Neuronal stem cell (in vitro differentiated cells): Measurements from ENCODE around the gene PAF1.
A peak's percentile ranks its signal among the peaks of the same experiment; 100 is the strongest.

Source experiments
- DNase-seq: peaks from one replicate; pipeline ENCODE4 v3.0.0-alpha.2; 2013; ENCODE audit warnings: low spot score
- H2AFZ ChIP-seq: one replicate; pipeline ENCODE4 v1.6.1; 2013; ENCODE audit warnings: mild to moderate bottlenecking, low read length, inconsistent platforms
- H2AK5ac ChIP-seq: 2 replicates; pipeline ENCODE4 v1.6.1; 2013; ENCODE audit warnings: low read depth, mild to moderate bottlenecking, inconsistent platforms, low read length, moderate library complexity, mixed read lengths
- H2BK120ac ChIP-seq: 2 replicates; pipeline ENCODE4 v1.6.1; 2013; ENCODE audit warnings: low read depth, mild to moderate bottlenecking, inconsistent platforms, low read length, moderate library complexity, mixed read lengths
- H2BK12ac ChIP-seq: one replicate; pipeline ENCODE4 v1.6.1; 2013; ENCODE audit warnings: low read length, inconsistent platforms
- H2BK15ac ChIP-seq: 2 replicates; pipeline ENCODE4 v1.6.1; 2013; ENCODE audit warnings: mild to moderate bottlenecking, low read length, inconsistent platforms, mixed read lengths
- H2BK5ac ChIP-seq: one replicate; pipeline ENCODE4 v1.6.1; 2013; ENCODE audit warnings: inconsistent platforms, mild to moderate bottlenecking, low read length, moderate library complexity
- H3K14ac ChIP-seq: one replicate; pipeline ENCODE4 v1.6.1; 2013; ENCODE audit warnings: low read length, inconsistent platforms
- H3K18ac ChIP-seq: 2 replicates; pipeline ENCODE4 v1.6.1; 2013; ENCODE audit warnings: low read length, inconsistent platforms
- H3K23ac ChIP-seq: 2 replicates; pipeline ENCODE4 v1.6.1; 2013; ENCODE audit warnings: low read depth, mild to moderate bottlenecking, mixed read lengths, low read length, inconsistent platforms; ENCODE audit not compliant: poor library complexity
- H3K27ac ChIP-seq: replicated peaks from 3 replicates; pipeline ENCODE4 v1.5.1; 2013; ENCODE audit warnings: low read length, inconsistent platforms
- H3K27me3 ChIP-seq, 3 experiments: 2 replicates each; pipeline ENCODE4 v1.6.1; 2013; ENCODE audit warnings: low read length in 3 of 3, mild to moderate bottlenecking in 2 of 3, inconsistent platforms in 1 of 3, low read depth in 1 of 3, mixed read lengths in 1 of 3, moderate library complexity in 1 of 3; ENCODE audit not compliant: control insufficient read depth in 3 of 3, insufficient read depth in 3 of 3
- H3K36me3 ChIP-seq, 2 donors: replicated peaks in 1 of 2; 2 replicates each; pipeline ENCODE4 v1.6.1; 2013; ENCODE audit warnings: low read length in 2 of 2; ENCODE audit not compliant: control insufficient read depth in 2 of 2, insufficient read depth in 2 of 2
- H3K4ac ChIP-seq: 2 replicates; pipeline ENCODE4 v1.6.1; 2013; ENCODE audit warnings: inconsistent platforms, mild to moderate bottlenecking, low read length, moderate library complexity
- H3K4me1 ChIP-seq, 2 donors: 1 replicate in 1 of 2; 2 replicates in 1 of 2; pipeline ENCODE4 v1.6.1; 2013; ENCODE audit warnings: low read length in 2 of 2, low read depth in 1 of 2; ENCODE audit not compliant: control insufficient read depth in 2 of 2, insufficient read depth in 1 of 2
- H3K4me2 ChIP-seq: one replicate; pipeline ENCODE4 v1.6.1; 2013; ENCODE audit warnings: mild to moderate bottlenecking, low read length, inconsistent platforms; ENCODE audit not compliant: insufficient read depth, poor library complexity, severe bottlenecking
- H3K4me3 ChIP-seq, 2 donors: 2 replicates each; pipeline ENCODE4 v1.5.1; 2013; ENCODE audit warnings: low read length in 2 of 2, mild to moderate bottlenecking in 2 of 2, inconsistent platforms in 1 of 2, moderate library complexity in 1 of 2
- H3K79me1 ChIP-seq: one replicate; pipeline ENCODE4 v1.6.1; 2013; ENCODE audit warnings: low read depth, mild to moderate bottlenecking, inconsistent platforms, low read length, moderate library complexity
- H3K9ac ChIP-seq: one replicate; pipeline ENCODE4 v1.6.1; 2013; ENCODE audit warnings: mild to moderate bottlenecking, low read depth, low read length, inconsistent platforms; ENCODE audit not compliant: poor library complexity
- H3K9me3 ChIP-seq, 2 donors: replicated peaks in 1 of 2; 2 replicates each; pipeline versions ENCODE3 to v1.6.1; 2013; ENCODE audit warnings: low read length in 2 of 2, mild to moderate bottlenecking in 2 of 2, inconsistent platforms in 1 of 2, low read depth in 1 of 2, mixed read lengths in 1 of 2, moderate library complexity in 1 of 2; ENCODE audit not compliant: control insufficient read depth in 2 of 2, insufficient read depth in 1 of 2
- H4K8ac ChIP-seq: one replicate; pipeline ENCODE4 v1.6.1; 2013; ENCODE audit warnings: low read depth, mild to moderate bottlenecking, inconsistent platforms, low read length, moderate library complexity
- H4K91ac ChIP-seq: one replicate; pipeline ENCODE4 v1.6.1; 2013; ENCODE audit warnings: low read length, low read depth, mild to moderate bottlenecking, inconsistent platforms; ENCODE audit not compliant: poor library complexity
- WGBS, 2 donors: extraction: QIAGEN DNeasy Blood & Tissue Kit; methylation state at CpG; one replicate each; pipeline ENCODE4 v1.1.7; 2013; ENCODE audit warnings: missing lambda C conversion rate in 2 of 2, mixed read lengths in 1 of 2; ENCODE audit not compliant: insufficient read length in 2 of 2, insufficient replicate concordance in 1 of 2; ENCODE audit errors: extremely low coverage in 2 of 2; 5-methylcytosine and 5-hydroxymethylcytosine counted together

PAF1 gene

GRCh38 chr19:39377373-39378362, 13.2 kb downstream of the PAF1 start:
- Histone ChIP-seq H2BK5ac (no peak overlapping the region), H2AK5ac (no peak overlapping the region), H3K36me3 (peaks cover 82 to 94% of the 10 kb centered on the region in 2 donors), H3K27ac (no peak overlapping the region), H3K4me3 (no peak overlapping the region), H3K4me2 (no peak overlapping the region), H2BK15ac (no peak overlapping the region), H3K4me1 (no peaks in the 10 kb centered on the region), H3K27me3 (no peaks in the 10 kb centered on the region), H3K18ac (no peak overlapping the region), H4K91ac (no peak overlapping the region), H2BK120ac (no peak overlapping the region), H2AFZ (no peak overlapping the region), H3K79me1 (no peaks in the 10 kb centered on the region), H2BK12ac (no peak overlapping the region), H4K8ac (no peak overlapping the region), H3K4ac (no peak overlapping the region), H3K14ac (no peak overlapping the region), H3K23ac (no peak overlapping the region), H3K9ac (peak overlapping the region; percentile 16), H3K9me3 (no peaks in the 10 kb centered on the region)
- DNase-seq: no peak
- no CpG with 5 or more reads among the region's 18 CpGs for WGBS, 2 donors

GRCh38 chr19:39375929-39376328, 15.0 kb downstream of the PAF1 start:
- Histone ChIP-seq H2AFZ (no peak overlapping the region), H2BK120ac (no peak overlapping the region), H4K91ac (no peak overlapping the region), H2BK12ac (no peak overlapping the region), H3K4me1 (no peaks in the 10 kb centered on the region), H3K36me3 (peaks cover 78 to 94% of the 10 kb centered on the region in 2 donors), H3K14ac (no peak overlapping the region), H3K79me1 (no peaks in the 10 kb centered on the region), H3K4ac (no peak overlapping the region), H4K8ac (no peak overlapping the region), H3K18ac (no peak overlapping the region), H3K4me3 (no peak overlapping the region), H2BK5ac (no peak overlapping the region), H3K27me3 (no peaks in the 10 kb centered on the region), H3K23ac (no peak overlapping the region), H3K9me3 (no peaks in the 10 kb centered on the region), H2AK5ac (no peak overlapping the region), H3K27ac (no peak overlapping the region), H2BK15ac (no peak overlapping the region), H3K4me2 (no peak overlapping the region), H3K9ac (no peak overlapping the region)
- no peak for DNase-seq

- no peak overlapping the region for H3K4ac ChIP-seq
- no peak overlapping the region for H3K9ac ChIP-seq
- whole genome bisulfite sequencing, 2 donors: no CpG with 5 or more reads among the region's 2 CpGs
- H3K18ac ChIP-seq: no peak overlapping the region
- H3K4me1 ChIP-seq: no peaks in the 10 kb centered on the region
- no peak for DNase-seq
- no peak overlapping the region for H3K14ac ChIP-seq
- H3K4me2 ChIP-seq: no peak overlapping the region
- H3K79me1 ChIP-seq: peaks cover 3% of the 10 kb centered on the region
- H3K27me3 ChIP-seq: no peaks in the 10 kb centered on the region
- no peak overlapping the region for H4K91ac ChIP-seq
- H3K27ac ChIP-seq: no peak overlapping the region
- H2BK120ac ChIP-seq: no peak overlapping the region
- H3K23ac ChIP-seq: no peak overlapping the region
- H3K36me3 ChIP-seq: peaks cover 77 to 93% of the 10 kb centered on the region in 2 donors
- H2AFZ ChIP-seq: no peak overlapping the region
- no peak overlapping the region for H3K4me3 ChIP-seq
- H2BK12ac ChIP-seq: no peak overlapping the region
- H2BK5ac ChIP-seq: no peak overlapping the region
- no peak overlapping the region for H2BK15ac ChIP-seq
- no peak overlapping the region for H4K8ac ChIP-seq
- no peaks in the 10 kb centered on the region for H3K9me3 ChIP-seq
- H2AK5ac ChIP-seq: no peak overlapping the region
Observed at GRCh38 chr19:39372941-39373340, 18.0 kb downstream of the PAF1 start.

GRCh38 chr19:39372047-39372802, 18.7 kb downstream of the PAF1 start:
- Histone ChIP-seq H3K27ac (no peak overlapping the region), H3K27me3 (no peaks in the 10 kb centered on the region), H2AFZ (no peak overlapping the region), H2AK5ac (no peak overlapping the region), H4K91ac (no peak overlapping the region), H2BK15ac (no peak overlapping the region), H2BK12ac (no peak overlapping the region), H4K8ac (no peak overlapping the region), H3K9ac (no peak overlapping the region), H3K4me2 (no peak overlapping the region), H3K4me3 (no peak overlapping the region), H3K79me1 (peaks cover 3% of the 10 kb centered on the region), H3K14ac (no peak overlapping the region), H3K23ac (no peak overlapping the region), H3K9me3 (no peaks in the 10 kb centered on the region), H3K4me1 (no peaks in the 10 kb centered on the region), H2BK5ac (no peak overlapping the region), H3K36me3 (peaks cover 70 to 87% of the 10 kb centered on the region in 2 donors), H3K18ac (no peak overlapping the region), H2BK120ac (no peak overlapping the region), H3K4ac (no peak overlapping the region)
- DNase-seq: no peak
- no CpG with 5 or more reads among the region's 8 CpGs for WGBS, 2 donors
